ENCODE measurements around the gene PPFIA1.
"Not testable (repeated sequence)": the region's sequence is repeated elsewhere in the genome, so short reads cannot be mapped to it uniquely, and the experiment has no call there.

Gene PPFIA1

DNA sequence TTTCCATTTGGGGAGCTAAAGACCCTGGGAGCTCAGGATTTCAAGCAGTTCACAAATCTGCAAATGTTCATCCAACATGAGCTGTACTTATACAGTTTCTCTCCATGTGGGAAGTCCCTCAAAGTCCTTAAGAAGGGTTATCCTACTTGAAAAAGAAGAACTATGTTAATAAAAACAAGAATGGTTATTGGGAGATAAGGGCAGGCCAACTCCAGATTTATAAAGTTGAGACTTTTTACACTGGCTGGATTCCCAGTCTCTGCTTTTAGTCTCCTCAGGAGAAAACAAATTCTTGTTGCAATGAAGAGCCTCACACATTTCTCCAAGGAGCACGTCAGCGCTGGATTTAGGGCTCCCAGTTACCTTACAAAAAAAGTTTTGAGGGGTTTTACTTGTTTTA, 93.7 kb downstream of the PPFIA1 start:
- no peak for DNase-seq

DNA sequence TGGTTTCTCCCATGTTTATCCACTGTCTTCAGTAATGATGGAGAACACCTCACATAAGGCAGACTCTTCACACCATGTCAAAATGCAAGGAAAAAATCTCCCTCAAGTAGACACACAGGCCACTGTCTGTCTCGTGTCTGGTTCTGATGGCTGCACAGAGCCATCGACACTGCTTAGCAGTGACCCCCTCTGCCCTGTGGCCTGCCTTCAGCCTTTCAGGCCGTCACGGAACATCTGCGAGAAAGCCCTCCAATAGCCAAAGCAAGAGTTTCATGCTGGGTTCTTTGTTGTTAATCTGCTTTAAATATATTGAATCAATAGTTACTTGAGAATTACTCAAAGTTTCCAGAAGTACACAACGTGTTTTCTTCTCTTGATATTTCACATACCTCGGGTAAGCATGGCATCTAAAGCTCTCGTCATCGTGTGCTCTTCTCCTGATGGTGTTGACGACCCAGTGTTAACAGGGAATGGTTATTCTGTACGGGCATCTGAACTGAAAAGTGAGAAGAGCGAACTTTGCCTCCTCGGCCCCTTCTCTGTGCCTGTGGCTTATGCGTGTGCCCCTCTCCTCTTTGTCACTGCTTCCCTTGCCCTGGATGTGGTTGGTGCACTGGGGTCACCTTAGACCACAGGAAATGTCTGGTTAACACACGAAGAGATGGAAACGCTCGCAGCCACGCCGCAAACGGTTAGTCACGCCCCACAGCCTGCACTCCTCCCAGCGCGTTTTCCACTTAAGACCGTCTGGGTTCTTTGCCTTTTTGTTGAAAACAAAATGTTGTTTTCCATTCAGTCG, 94.5 kb downstream of the PPFIA1 start:
- DNase-seq = no peak

DNA sequence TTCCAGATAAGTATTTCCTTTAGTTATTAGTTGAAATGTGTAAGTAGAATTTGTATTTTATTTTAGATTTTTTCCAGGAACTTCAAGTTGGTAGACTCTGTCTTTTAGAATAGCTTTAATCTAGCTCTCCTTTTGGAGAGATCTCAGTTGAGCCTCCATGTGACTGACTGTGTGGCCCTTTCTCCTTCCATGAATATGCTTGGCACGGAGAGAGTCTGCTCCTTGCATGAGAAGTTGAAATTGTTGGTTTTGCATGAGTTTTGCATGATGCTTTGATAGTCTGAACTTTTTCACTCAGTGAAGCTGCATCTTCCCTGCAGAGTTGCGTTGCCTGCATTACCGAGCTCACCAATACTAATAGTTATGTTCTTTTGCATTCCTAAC, 95.0 kb downstream of the PPFIA1 start:
- no peak for DNase-seq

DNA sequence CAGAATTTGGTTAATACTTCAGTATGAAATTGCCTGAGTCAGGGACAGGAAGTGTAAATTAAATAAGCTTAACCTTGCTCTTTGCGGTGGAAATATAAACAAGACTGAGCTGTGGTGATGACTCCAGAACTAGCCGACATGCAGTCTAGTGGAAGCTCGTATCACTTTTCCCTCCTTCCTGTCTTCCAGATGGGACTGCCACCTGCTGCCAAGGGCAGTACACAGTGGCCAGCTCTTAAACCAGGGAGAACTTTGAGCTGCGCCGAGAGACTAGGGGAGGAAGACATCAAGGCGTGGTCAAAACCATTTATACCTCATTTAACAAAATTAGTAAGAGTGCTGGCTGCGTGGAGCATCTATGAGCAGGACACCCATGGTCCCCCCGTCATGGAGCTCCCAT, 96.6 kb downstream of the PPFIA1 start:
- DNase-seq = no peak

DNA sequence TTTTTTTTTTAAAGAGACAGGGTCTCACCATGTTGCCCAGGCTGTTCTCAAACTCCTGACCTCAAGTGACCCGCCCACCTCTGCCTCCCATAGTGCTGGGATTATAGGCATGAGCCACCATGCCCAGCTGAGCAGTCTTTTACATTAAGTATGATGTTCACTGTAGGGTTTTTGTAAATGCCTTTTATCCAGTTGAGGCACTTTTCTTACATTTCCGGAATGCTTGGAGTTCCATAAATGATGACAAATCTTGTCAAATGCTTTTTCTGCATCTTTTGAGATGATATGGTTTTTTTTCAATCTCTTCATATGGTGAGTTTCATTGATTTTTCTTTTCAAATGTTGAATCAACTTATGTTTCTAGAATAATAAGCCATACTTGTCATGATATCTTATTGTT, 98.5 kb downstream of the PPFIA1 start:
- DNase-seq = no peak

DNA sequence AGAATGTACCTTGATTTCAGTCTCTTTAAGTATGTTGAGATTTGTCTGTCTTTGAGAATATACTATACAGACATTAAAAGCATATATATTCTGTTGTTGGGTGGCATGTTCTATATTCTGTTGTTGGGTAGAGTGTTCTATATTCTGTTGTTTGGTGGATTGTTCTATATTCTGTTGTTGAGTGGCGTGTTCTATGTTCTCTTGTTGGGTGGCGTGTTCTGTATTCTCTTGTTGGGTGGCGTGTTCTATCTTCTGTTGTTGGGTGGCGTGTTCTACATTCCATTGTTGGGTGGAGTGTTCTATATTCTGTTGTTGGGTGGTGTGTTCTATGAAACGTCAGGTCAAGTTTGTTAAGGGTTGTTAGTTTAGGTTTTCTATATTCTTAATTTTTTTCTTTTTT, 100.8 kb downstream of the PPFIA1 start:
- no peak for DNase-seq

DNA sequence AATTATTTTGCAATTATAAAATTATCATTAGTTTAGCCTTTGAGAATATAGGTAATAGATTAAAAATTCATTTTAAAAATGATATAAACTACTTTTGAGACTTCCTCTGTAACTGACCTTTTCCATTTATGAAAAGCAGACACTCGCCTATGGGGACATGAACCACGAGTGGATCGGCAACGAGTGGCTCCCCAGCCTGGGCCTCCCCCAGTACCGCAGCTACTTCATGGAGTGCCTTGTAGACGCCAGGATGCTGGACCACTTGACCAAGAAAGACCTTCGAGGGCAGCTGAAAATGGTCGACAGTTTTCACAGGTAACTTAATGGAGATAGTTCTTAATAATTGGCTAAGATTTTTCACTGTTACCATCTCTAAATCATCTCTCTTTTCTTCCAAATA, 101.6 kb downstream of the PPFIA1 start:
- DNase-seq = no peak

DNA sequence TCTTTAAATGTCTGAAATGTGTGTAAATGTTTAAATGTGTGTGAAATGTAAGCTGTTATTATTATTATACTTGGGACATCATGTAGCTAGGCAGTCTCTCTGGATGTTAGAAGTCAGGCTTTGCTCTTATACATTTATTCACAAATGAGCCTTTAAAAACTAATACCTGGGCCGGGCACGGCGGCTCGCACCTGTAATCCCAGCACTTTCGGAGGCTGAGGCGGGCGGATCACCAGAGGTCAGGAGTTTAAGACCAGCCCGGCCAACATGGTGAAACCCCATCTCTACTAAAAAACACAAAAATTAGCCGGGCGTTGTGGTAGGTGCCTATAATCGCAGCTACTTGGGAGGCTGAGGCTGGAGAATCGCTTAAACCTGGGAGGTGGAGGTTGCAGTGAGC, 106.1 kb downstream of the PPFIA1 start:
- no peak for DNase-seq

DNA sequence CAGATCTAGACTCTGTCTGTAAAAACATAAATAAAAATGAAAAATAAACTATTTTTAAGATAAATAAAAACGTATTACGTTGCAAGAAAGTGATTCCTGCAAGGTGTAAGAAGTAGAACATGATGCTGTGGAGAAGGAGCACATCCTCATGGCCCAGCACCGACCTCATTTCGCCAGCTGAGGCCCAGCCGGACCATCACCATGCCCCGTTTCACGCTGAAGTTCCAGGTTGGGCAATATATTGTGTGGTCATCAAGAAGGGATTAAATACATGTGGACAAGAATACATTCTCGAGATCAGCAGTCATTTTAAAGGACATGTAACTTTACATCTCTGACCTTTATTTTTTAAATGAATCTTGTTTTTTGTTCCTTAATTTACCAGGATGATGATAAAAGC, 107.2 kb downstream of the PPFIA1 start:
- no peak for DNase-seq

DNA sequence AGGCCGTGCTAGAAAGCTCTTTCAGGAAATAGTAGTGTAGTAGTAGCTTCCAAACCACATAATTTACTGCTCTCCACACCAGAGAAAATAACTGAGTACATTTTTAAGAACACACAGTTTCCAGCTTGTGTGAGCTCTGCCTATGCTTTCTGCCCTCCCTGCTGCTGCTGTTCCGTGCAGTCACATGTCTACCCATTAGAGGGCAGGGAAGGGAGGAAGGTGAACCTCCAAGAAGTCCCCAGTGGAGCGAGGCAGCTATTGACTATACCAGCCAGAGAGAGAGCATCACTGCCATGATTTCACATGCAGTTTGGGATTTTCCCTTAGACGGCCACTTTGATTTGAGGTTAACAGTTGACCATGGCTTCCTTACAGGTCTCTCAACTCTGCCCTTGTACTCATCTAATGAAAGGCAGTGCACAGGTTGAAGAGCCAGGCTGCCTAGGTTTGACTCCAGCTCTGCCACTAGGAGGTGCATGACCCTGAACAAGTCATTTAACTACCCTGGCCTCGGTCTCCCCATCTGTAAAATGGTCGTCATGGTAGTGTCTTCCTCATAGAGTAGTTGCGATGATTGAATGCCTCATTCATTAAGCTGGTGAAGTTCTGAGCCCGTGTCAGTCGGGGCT, 108.1 kb downstream of the PPFIA1 start:
- DNase-seq = no peak

DNA sequence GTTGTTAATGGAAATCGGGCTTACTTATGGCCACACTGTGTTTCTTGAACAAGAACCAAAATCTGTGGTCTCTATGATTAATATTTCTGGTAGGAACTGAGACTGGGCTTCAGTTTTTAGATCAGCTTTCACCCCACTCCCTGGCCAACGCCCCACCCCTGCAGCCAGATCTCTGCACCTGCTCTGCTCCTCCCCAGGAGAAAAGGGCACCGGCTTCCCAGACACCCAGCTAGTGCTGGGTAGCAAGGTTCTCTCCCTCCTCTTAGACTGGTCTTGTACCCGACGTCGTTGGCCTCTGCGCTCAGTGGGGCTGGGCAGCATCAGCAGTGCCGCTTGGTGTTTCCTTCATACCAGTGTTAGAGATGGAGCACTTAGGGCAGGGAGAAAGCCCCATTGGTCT, 110.9 kb downstream of the PPFIA1 start:
- DNase-seq = no peak

DNA sequence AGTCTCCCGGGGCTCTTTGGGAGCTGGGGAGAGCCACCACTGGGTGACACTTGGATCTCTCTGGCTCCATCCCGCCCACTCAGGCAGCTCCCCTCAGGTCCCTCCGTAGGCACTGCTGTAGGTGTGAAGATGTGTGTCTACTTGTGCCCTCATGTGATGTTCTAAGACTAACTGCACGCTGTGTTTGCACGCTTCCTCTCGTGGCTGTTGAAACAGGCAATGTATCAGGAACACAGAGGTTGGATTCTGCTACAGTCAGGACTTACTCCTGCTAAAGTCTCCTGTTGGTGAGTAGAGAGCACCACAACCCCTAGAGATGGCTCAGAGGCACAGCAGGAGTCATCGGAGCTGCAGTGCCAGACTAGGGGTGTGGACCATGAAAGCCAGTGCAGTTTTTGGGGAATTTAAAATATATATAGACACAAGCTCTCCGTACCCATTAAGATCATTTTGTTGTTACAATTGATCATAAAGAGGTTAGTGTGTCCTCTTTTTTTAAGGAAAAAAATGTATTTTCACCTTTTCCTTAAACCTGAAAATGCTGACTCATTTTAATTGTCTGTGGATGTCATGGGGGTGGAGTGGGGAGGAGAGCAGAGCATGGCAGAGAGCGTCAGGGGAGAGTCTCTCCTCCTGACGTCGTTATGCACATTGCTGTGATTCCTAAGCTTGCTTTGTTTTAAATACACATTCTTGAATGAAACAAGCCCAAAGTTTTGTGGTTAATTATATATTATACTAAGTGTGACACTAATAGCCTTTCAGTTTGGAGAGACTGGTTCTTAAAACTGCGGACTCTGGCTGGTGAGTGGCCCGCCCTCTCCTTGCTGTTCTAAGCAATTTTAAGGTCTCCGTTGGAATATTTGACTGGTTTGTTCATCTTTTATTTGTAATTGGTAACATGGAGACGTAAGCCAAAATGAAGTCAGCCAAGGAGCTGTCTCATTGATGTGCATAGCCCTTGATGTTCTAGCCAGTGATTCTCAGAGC, 111.7 kb downstream of the PPFIA1 start:
- no peak for DNase-seq

DNA sequence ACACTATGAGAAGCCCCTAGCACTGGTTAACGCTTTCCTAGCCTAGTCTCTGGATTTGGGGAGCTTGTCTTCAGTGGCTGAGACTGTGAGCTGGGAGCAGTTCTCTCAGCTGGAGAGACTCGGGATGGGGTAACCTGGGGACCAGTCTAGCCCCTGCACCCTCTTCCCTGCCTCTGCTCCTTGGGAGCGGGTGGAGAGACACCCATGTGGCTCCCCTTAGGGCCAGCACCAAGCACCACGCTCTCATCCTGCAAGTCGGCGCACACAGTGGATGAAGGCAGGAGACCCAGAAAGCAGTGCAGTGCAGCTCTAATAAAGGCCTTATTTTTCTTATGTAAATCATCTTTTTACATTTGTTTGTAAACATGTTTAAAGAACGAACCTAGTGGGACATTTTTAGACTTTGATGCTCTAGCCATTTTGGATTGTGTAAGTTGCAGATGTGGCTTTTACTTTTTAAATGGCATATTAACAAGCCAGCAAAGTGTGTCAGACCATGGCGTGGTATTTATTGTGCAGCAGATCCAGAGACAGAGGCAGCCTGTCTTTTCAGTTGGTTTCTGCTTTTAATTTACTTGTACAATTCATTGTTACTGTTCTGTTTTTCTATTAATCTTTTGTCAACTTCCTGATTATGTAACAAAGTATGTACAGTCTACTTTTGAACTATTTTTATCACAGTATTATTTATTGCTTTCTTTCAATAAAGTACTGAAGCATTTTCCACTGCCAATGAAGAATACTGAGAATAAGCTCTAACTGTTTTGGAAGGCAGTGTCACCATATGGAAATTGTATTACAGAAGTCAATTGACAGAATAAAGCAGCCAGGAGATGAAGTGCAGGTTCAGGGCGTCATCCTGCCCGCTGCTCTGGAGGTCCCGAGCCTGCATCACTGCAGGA, 113.4 kb downstream of the PPFIA1 start:
- DNase-seq = no peak

DNA sequence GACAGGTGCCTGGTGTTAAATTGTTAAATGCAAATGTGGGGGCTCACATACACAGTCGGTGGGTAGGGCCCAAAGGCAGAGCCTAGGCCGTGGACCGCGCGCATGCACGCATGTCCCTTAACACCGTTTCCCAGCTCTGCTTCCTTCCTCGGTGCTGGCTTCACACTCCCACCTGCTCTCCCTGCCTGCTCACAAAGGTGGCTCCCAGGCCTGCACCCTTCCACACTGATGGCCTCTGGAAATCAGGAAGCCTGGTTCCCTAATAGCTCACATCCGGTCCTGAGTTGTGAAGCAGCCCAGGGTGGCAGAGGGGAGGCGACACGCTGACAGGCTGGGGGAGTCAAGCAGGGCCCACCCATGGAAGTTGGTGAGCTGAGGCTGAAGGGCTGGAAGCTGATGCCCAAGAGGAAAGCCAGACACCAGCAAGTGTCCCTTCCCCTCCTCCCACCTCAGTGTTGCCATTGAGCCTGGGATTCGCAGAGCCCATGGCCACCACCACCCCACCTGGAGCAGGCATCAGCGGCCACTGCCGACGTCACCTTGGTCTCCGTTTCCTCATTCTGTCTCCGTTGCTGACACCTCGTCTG, 114.2 kb downstream of the PPFIA1 start:
- DNase-seq = no peak

DNA sequence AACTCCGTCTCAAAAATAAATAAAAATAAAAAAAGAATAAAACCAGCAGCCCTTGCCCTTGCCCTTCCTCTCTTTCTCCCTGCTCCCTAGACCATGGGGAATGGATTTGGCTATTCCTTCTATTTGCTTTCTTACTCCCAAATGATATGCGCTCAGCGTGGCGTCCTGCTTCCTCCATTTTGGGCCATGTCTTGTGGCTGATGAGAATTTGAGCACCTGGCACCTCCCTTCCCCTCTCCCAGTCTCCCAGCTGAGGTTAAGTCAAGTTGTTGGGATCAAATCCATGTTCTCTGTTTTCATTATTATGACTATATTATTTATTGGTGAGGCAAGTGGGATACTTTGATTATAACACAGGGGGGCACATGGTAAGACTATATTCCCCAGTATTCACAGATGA, 117.1 kb downstream of the PPFIA1 start:
- no peak for DNase-seq

DNA sequence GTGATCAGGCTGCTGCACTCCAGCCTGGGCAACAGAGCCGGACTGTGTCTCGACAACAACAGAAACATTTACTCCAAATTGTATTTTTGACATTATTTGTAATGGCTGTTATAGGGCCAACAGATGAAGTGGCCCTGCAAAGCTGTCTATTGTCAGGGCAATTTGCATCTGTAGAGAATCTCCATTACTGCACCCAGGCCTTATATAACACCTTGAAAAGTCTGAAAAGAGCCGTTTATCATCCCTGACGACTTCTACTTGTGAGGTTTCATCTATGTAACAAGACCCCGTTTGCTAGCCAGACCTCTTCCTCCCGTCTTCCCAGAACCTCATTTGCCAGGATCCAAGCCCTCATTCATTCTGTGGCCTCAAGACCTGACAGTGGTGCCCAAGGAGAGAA, 118.7 kb downstream of the PPFIA1 start:
- no peak for DNase-seq

DNA sequence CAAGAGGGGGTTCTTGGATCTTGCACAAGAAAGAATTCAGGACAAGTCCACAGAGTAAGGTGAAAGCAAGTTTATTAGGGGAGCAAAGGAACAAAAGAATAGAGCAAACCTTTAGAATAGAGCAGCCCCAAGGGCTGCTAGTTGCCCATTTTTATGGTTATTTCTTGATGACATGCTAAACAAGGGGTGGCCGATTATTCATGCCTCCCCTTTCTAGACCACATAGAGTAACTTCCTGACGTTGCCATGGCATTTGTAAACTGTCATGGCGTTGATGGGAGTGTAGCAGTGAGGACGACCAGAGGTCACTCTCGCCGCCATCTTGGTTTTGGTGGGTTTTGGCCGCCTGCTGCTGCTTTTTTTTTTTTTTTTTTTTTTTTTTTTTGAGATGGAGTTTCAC, 120.4 kb downstream of the PPFIA1 start:
- DNase-seq = not testable (repeated sequence)

DNA sequence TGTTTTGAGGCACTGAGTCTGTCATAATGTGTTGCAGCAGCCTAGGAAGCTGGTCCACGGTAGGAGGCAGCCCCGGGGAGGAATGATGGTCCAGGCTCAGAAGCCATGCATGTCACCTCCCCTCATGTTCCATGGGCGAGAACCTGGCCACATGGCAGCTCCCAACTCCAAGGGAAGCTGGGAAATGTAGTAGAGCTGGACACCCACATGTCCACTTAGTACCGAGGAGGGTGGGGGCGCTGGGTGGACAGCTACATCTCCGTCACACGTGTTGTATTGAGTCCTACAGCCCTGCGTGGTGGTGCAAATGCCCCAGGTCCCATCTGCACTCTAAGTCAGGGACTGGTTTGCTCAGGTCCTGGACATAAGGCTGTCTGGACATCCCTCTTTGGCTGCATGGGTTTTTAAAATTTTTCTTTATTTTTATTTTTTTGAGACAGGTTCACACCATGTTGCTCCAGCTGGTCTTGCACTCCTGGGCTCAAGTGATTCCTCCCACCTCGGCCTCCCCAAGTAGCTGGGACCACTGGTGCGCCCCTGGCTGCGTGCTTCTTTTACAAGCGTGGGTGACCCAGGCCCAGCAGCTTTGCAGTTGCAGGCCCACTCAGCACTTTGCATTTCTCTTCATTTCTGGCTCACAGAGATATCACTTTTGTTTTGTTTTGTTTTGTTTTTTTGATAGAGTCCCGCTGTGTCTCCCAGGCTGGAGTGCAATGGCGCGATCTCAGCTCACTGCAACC, 123.9 kb downstream of the PPFIA1 start:
- DNase-seq = no peak

DNA sequence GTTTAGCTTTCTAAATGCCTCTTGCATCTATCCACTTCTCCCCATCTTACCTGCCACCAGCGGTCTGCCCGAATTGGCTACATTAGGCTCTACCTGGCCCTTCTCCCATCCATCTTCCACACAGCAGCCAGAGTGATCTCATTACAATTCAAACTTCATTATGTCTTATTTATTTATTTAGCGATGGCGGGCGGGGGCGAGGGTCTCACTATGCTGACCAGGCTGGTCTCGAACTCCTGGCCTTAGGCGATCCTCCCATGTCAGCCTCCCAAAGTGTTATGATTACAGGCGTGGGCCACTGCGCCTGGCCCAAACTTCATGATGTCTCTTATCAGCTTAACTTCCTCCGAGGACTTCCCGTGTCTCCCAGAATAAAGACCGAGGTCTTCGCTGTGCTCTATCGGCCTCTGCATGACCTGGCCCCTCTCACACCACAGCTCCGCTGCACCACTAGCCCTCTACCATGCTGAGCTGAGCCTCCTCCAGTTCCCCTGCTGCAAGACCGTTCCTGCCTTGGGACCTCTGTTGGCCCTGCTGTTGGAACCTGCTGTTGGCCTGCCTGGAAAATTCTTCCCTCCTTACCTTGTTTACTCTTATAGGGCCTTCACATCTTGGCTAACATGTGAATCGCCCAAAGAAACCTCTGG, 127.0 kb downstream of the PPFIA1 start:
- DNase-seq = no peak

DNA sequence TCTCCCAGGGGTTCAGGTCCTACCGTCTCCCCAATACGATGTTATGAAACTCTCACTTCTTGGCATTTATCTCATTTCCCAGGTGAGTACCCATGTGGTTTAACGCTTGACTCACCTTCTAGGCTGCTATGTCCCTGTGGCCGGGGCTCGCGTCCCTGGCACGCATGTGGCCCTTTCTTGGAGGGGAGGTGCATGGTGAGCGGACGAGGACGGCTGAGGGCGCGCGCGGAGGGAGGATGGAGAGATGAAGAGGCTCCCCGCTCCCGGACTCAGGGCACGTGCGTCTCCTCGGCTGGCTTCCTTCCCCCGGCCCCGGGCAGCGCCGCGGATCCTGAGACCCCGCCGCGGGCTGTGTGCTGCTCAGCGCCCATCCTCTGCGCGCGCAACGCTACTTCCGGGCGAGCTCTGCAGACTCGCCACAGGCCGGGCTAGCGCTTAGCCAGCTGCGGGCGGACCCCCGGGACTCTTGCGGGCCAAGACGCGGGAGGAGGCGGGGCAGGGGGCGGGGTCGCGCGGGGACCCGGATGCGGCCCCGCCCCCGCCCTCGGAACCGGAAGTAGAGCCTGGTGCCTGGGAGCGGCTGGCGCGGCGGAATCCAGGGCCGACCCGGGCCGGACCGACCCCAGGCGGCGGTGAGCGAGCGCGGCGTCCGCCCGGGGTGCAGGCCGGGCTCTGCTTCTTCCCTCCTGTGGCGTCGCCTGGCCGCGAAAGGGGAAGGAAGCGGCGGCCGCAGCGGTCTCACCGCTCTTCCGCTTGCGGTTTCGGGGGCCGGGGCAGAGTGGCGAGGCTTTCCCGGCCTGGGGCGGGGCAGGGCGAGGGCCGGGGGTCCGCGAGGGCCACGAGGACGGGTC, 127.7 kb downstream of the PPFIA1 start, which contains the start of gene CTTN:
Gene CTTN, plus strand, starts transcription at position 547 of the 851 bp plus-strand sequence. CDS start 8,769 bp downstream, outside the sequence.
- DNase-seq = peak; percentile 75
